ENCODE data around the gene ASNSD1. TPM values are rescaled to one million over a fixed set of nuclear protein-coding genes. Genes with fewer than 3 reads are reported as not detected.

Gene ASNSD1
- total and polyA plus RNA-seq, 2 of the 13 experiments (the other 11 are each of a cell fraction or from before 2014, with no cell fraction given), result 35.1 to 96.6 TPM

GRCh38 chr2:189661148-189661956 is at the start of gene ASNSD1 (continued):
- TF ChIP-seq TRAFD1 (CRISPR knock-in tag; IDR thresholded peaks at IDR 0.05; ENCODE audit: borderline replicate concordance), result no peak
- no peak for TF ChIP-seq NR1H2 (CRISPR knock-in tag; IDR thresholded peaks at IDR 0.05; ENCODE audit: borderline replicate concordance, low read depth)
- TF ChIP-seq ZNF790 (CRISPR knock-in tag; IDR thresholded peaks at IDR 0.05; ENCODE audit: borderline replicate concordance), result no peak
- TF ChIP-seq ZMYM4 (CRISPR knock-in tag; IDR thresholded peaks at IDR 0.05), result peak; percentile 99
- TF ChIP-seq HOXD1 (CRISPR knock-in tag; IDR thresholded peaks at IDR 0.05), result peak; percentile 64; the same call in 1 of the 2 replicates
- TF ChIP-seq ZNF703 (CRISPR knock-in tag; IDR thresholded peaks at IDR 0.05; ENCODE audit: borderline replicate concordance), result no peak
- TF ChIP-seq ZNF562 (CRISPR knock-in tag; IDR thresholded peaks at IDR 0.05; ENCODE audit: borderline replicate concordance), result no peak
- peak; percentile 86; the same call in 1 of the 2 replicates for TF ChIP-seq KLF9 (CRISPR knock-in tag; IDR thresholded peaks at IDR 0.05; ENCODE audit: low read depth)
- TF ChIP-seq, protein P1, sequence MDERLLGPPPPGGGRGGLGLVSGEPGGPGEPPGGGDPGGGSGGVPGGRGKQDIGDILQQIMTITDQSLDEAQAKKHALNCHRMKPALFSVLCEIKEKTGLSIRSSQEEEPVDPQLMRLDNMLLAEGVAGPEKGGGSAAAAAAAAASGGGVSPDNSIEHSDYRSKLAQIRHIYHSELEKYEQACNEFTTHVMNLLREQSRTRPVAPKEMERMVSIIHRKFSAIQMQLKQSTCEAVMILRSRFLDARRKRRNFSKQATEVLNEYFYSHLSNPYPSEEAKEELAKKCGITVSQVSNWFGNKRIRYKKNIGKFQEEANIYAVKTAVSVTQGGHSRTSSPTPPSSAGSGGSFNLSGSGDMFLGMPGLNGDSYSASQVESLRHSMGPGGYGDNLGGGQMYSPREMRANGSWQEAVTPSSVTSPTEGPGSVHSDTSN (CRISPR knock-in tag; IDR thresholded peaks at IDR 0.05), result no peak
- peak; percentile 96 for TF ChIP-seq STAG1 (CRISPR knock-in tag; IDR thresholded peaks at IDR 0.05)
- TF ChIP-seq REPIN1 (CRISPR knock-in tag; IDR thresholded peaks at IDR 0.05; ENCODE audit: borderline replicate concordance, low read depth), result peak; percentile 89; the same call in 1 of the 2 replicates
- TF ChIP-seq PAXIP1 (CRISPR knock-in tag; conservative IDR thresholded peaks at IDR 0.05), result peak; percentile 39
- peak; percentile 54; the same call in 1 of the 2 replicates for TF ChIP-seq ZNF652 (CRISPR knock-in tag; IDR thresholded peaks at IDR 0.05; ENCODE audit: borderline replicate concordance, low read depth)
- TF ChIP-seq DBP (CRISPR knock-in tag; IDR thresholded peaks at IDR 0.05; ENCODE audit: not compliant biosample characterization), result peak; percentile 54
- no peak for TF ChIP-seq ZNF746 (CRISPR knock-in tag; IDR thresholded peaks at IDR 0.05)
- no peak; the same call in none of the 2 replicates for TF ChIP-seq THRA (CRISPR knock-in tag; IDR thresholded peaks at IDR 0.05; ENCODE audit: borderline replicate concordance)
- TF ChIP-seq ZNF432 (CRISPR knock-in tag; IDR thresholded peaks at IDR 0.05; ENCODE audit: borderline replicate concordance), result no peak

Data from HepG2 (cell line).